ENCODE data around the gene UCN.

GRCh38 chr2:27298391-27299080 is 9.7 kb downstream of the UCN start:
- TF ChIP-seq CTCF (conservative IDR thresholded peaks at IDR 0.05 in 1 of 2, IDR thresholded peaks at IDR 0.05 in 1 of 2; ENCODE audit: low read depth in 1 of 2, low read length in 2 of 2) (no peak), EZH2 (IDR thresholded peaks at IDR 0.05; ENCODE audit: low read length, missing control alignments) (no peak)
